Measurements from ENCODE around the gene PPP3CB. TPM values are rescaled to one million over a fixed set of nuclear protein-coding genes. Genes with fewer than 3 reads are reported as not detected.

The PPP3CB gene
- total and polyA plus RNA-seq, 2 donors from 2014 or later, result 26.8 to 36.1 TPM

GRCh38 chr10:73478636-73479035 lies 17.2 kb downstream of the PPP3CB start:
- Histone ChIP-seq H3K4me1 (ENCODE audit: control insufficient read depth in 2 of 3, insufficient read depth in 2 of 3, low read depth in 1 of 3, low read length in 3 of 3) (no peaks in the 10 kb centered on the region), H3K27ac (ENCODE audit: low read depth in 2 of 2, low read length in 2 of 2) (no peak overlapping the region), H3K9me3 (ENCODE audit: control insufficient read depth in 2 of 3, insufficient read depth in 1 of 3, low read length in 3 of 3) (no peaks in the 10 kb centered on the region), H3K9ac (ENCODE audit: low read length in 3 of 3) (no peak overlapping the region), H3K27me3 (ENCODE audit: control insufficient read depth, insufficient read depth, low read length) (no peaks in the 10 kb centered on the region), H3K36me3 (ENCODE audit: control insufficient read depth in 2 of 3, insufficient read depth in 3 of 3, low read length in 3 of 3) (peaks cover 0 to 9% (median 4%) of the 10 kb centered on the region in 3 donors), H3K4me3 (ENCODE audit: low read length in 3 of 3) (no peak overlapping the region)
- no peak for TF ChIP-seq CTCF (IDR thresholded peaks at IDR 0.05; ENCODE audit: borderline replicate concordance, extremely low read depth, insufficient read depth)
- intact Hi-C loops (cut with DNase I), result no loop called here
- no peak for FAIRE-seq
- DNase-seq, result no peak

- Histone ChIP-seq H3K27me3 (ENCODE audit: control insufficient read depth, insufficient read depth, low read length) (no peaks in the 10 kb centered on the region), H3K9ac (ENCODE audit: low read length in 3 of 3) (no peak overlapping the region), H3K36me3 (ENCODE audit: control insufficient read depth in 2 of 3, insufficient read depth in 3 of 3, low read length in 3 of 3) (peaks cover 0 to 26% (median 17%) of the 10 kb centered on the region in 3 donors), H3K9me3 (ENCODE audit: control insufficient read depth in 2 of 3, insufficient read depth in 1 of 3, low read length in 3 of 3) (no peaks in the 10 kb centered on the region), H3K4me1 (ENCODE audit: control insufficient read depth in 2 of 3, insufficient read depth in 2 of 3, low read depth in 1 of 3, low read length in 3 of 3) (no peaks in the 10 kb centered on the region), H3K4me3 (ENCODE audit: low read length in 3 of 3) (no peak overlapping the region), H3K27ac (ENCODE audit: low read depth in 2 of 2, low read length in 2 of 2) (no peak overlapping the region)
- no peak for FAIRE-seq
- no peak for DNase-seq
- intact Hi-C loops (cut with DNase I), result no loop called here
- TF ChIP-seq CTCF (IDR thresholded peaks at IDR 0.05; ENCODE audit: borderline replicate concordance, extremely low read depth, insufficient read depth), result no peak
Observed at GRCh38 chr10:73471226-73471625, 24.6 kb downstream of the PPP3CB start.

GRCh38 chr10:73469579-73469978 lies 26.2 kb downstream of the PPP3CB start:
- H3K4me3 ChIP-seq (ENCODE audit: low read length in 3 of 3), result no peak overlapping the region
- DNase-seq, result no peak
- intact Hi-C loops (cut with DNase I), result no loop called here
- no peaks in the 10 kb centered on the region for H3K4me1 ChIP-seq (ENCODE audit: control insufficient read depth in 2 of 3, insufficient read depth in 2 of 3, low read depth in 1 of 3, low read length in 3 of 3)
- no peak for TF ChIP-seq CTCF (IDR thresholded peaks at IDR 0.05; ENCODE audit: borderline replicate concordance, extremely low read depth, insufficient read depth)
- no peaks in the 10 kb centered on the region for H3K27me3 ChIP-seq (ENCODE audit: control insufficient read depth, insufficient read depth, low read length)
- no peaks in the 10 kb centered on the region for H3K9me3 ChIP-seq (ENCODE audit: control insufficient read depth in 2 of 3, insufficient read depth in 1 of 3, low read length in 3 of 3)
- no peak overlapping the region for H3K9ac ChIP-seq (ENCODE audit: low read length in 3 of 3)
- H3K36me3 ChIP-seq (ENCODE audit: control insufficient read depth in 2 of 3, insufficient read depth in 3 of 3, low read length in 3 of 3), result peaks cover 0 to 32% (median 18%) of the 10 kb centered on the region in 3 donors
- FAIRE-seq, result no peak
- no peak overlapping the region for H3K27ac ChIP-seq (ENCODE audit: low read depth in 2 of 2, low read length in 2 of 2)

GRCh38 chr10:73467206-73467605 lies 28.6 kb downstream of the PPP3CB start:
- peaks cover 2 to 32% (median 16%) of the 10 kb centered on the region in 3 donors for H3K36me3 ChIP-seq (ENCODE audit: control insufficient read depth in 2 of 3, insufficient read depth in 3 of 3, low read length in 3 of 3)
- H3K4me3 ChIP-seq (ENCODE audit: low read length in 3 of 3), result no peak overlapping the region
- FAIRE-seq (no peak), DNase-seq (no peak)
- H3K27ac ChIP-seq (ENCODE audit: low read depth in 2 of 2, low read length in 2 of 2), result no peak overlapping the region
- no peaks in the 10 kb centered on the region for H3K4me1 ChIP-seq (ENCODE audit: control insufficient read depth in 2 of 3, insufficient read depth in 2 of 3, low read depth in 1 of 3, low read length in 3 of 3)
- no peaks in the 10 kb centered on the region for H3K9me3 ChIP-seq (ENCODE audit: control insufficient read depth in 2 of 3, insufficient read depth in 1 of 3, low read length in 3 of 3)
- intact Hi-C loops (cut with DNase I), result no loop called here
- no peaks in the 10 kb centered on the region for H3K27me3 ChIP-seq (ENCODE audit: control insufficient read depth, insufficient read depth, low read length)
- H3K9ac ChIP-seq (ENCODE audit: low read length in 3 of 3), result no peak overlapping the region
- TF ChIP-seq CTCF (IDR thresholded peaks at IDR 0.05; ENCODE audit: borderline replicate concordance, extremely low read depth, insufficient read depth), result no peak

Data from kidney (tissue), 14 donors.